ENCODE data around the gene SHC3.

DNA sequence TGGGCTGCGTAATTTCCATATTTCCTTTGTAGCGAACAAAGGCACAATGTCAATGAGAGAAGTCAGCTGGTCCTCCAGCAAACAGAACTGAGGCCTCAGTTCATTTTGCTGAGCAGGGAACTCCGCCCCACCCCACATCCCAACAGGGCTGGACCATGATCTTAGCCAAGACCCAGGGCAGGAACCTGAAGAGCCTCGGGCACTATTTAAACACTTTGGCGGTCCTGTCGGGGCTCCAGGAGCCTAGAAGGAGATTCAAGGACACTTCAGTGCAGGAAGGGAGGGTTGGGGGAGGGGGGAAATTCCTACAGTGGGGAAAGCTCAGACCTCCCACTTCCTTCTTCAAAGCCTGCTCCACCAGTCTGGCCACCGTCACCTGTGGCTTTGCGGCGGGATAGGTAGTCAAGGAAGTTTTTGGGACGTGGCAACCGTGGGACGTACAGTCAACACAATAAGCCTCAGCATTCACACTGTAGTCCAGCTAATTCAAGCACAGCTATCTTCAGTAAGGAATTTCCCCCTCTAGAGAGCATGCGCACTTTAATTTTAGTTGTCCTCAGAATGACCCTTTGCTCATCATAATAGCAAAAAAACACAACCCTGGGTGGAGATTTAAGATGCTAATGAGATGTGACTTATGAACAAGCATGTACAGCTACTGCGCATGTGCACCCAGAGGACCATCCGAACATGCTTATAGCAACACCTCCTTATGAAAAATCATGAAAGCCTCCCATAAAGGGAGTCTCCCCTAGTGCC lies 156.4 kb downstream of the SHC3 start:
- no peak for TF ChIP-seq CTCF (IDR thresholded peaks at IDR 0.05; ENCODE audit: poor library complexity, severe bottlenecking)
- TF ChIP-seq EP300 (conservative IDR thresholded peaks at IDR 0.05; ENCODE audit: poor library complexity, severe bottlenecking) = no peak
- TF ChIP-seq POLR2AphosphoS5 (IDR thresholded peaks at IDR 0.05) = no peak
- TF ChIP-seq RAD21 (conservative IDR thresholded peaks at IDR 0.05) = no peak
- no peak for TF ChIP-seq EZH2 (IDR thresholded peaks at IDR 0.05; ENCODE audit: borderline replicate concordance, insufficient read depth, low read length, poor library complexity, severe bottlenecking)

All from neural cell (in vitro differentiated cells).